GM12872 (cell line): ENCODE measurements around the gene HEBP2.

Experiments
- CTCF ChIP-seq: IDR thresholded peaks from 3 replicates; pipeline ENCODE4 v1.5.1; 2011; ENCODE audit warnings: low read depth, mild to moderate bottlenecking, low read length, moderate library complexity; ENCODE audit not compliant: insufficient read depth

Gene HEBP2

DNA sequence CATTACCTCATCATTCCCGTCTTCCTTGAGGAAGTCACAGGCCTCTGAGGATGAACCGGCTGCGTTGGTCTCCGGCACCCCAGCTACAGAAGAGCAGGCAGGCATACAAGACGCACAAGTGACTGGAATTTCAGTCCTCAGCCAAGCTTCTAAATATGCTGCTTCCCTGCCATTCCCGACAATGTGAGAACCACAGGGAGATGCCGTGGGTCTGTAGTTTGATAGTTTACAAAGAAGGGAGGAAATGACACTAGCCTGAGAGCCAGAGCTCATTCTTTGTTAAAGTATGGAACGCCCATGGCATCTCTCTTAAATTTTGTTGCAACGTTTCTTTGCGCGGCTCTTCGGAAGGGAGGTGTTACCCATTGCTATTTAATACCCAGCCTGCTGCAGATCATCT lies 25.7 kb downstream of the HEBP2 start:
- TF ChIP-seq CTCF, result no peak

- TF ChIP-seq CTCF, result no peak
These were observed 26.5 kb downstream of the HEBP2 start for GRCh38 chr6:138430361-138431145.

DNA sequence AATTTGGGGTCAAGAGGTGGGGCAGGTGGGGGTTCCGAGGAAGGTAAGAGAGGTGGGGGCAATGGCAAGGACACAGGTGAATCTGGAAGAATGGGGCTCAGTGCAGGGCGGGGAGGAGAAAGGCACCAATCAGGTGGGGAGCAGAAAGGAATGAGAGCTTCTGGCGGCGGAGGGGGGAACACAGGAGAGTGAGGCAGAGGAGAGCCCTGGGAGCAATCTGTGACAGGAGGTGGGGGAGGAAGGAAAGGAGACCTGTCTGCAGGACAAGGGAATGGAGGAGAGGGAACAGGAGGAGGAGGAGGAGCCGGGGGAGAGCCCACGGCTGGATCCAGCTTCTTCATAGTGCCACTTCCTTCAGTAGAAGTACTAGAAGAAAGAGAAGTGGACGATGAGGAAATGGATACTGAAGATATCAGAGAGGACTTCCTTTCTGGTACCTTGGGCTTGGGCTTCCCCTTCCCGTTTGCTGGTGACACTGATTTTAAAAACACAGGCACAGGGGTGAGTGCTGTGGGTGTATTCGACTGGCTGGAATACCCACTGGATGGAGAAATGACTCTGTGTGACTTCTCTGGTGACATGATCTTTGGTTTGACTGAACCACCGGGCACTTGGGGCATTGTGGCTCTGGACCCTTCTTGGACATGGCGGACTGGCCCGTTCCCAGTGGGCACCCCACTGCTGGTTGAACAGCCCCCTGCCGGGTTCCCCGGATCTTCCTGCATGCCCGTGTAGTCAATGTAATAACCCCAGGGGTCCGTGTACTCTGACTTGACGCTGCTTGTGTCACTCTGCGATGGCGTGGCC lies 27.4 kb downstream of the HEBP2 start:
- no peak for TF ChIP-seq CTCF

- no peak for TF ChIP-seq CTCF
These were observed 28.0 kb downstream of the HEBP2 start for GRCh38 chr6:138432063-138432356.

- no peak for TF ChIP-seq CTCF
These were observed 30.1 kb downstream of the HEBP2 start for GRCh38 chr6:138434096-138434495.

GRCh38 chr6:138434925-138435324 lies 30.9 kb downstream of the HEBP2 start:
- no peak for TF ChIP-seq CTCF

DNA sequence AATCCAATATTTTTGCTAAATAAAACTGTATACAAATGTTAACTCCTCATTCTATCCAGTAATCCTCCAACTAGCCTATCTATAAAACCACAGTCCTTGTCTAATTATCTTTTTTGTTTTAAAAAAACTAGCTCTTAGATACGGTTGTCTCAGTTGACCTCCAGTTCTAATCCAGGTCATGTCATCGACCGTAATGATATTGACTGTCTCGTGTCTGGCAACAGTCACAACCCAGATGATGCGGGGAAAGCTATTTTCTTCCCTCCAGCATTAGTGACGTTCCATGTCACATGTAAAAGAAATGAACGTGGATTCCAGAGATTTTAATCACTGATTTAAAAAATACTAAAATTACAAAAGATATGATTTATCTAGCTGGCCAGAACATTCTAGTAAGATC lies 35.5 kb downstream of the HEBP2 start:
- TF ChIP-seq CTCF, result no peak
